Measurements from ENCODE around the gene FGGY.

FGGY gene

GRCh38 chr1:59480188-59480888 lies 183.4 kb downstream of the FGGY start:
- TF ChIP-seq CTCF (conservative IDR thresholded peaks at IDR 0.05; ENCODE audit: low read depth): no peak
- no peak overlapping the region for H3K27ac ChIP-seq
- ChIA-PET CTCF (interaction anchor here (0.7 kb wide), 1 partner anchor 1838 kb away, joined by 5 read pairs; no protein-coding TSS in a partner anchor), POLR2A (ENCODE audit: low non-redundant PET) (no interaction called here)
- no peak for DNase-seq (ENCODE audit: low spot score)

GRCh38 chr1:59481881-59482505 lies 185.1 kb downstream of the FGGY start:
- POLR2A ChIA-PET (ENCODE audit: low non-redundant PET): no interaction called here
- no peak overlapping the region for H3K27ac ChIP-seq
- CTCF ChIA-PET: no interaction called here
- no peak for TF ChIP-seq CTCF (conservative IDR thresholded peaks at IDR 0.05; ENCODE audit: low read depth)
- no peak for DNase-seq (ENCODE audit: low spot score)

- H3K27ac ChIP-seq: no peak overlapping the region
- CTCF ChIA-PET: interaction anchor here (0.7 kb wide), 1 partner anchor 107 kb away, joined by 3 read pairs; no protein-coding TSS in a partner anchor
- no peak for DNase-seq (ENCODE audit: low spot score)
- POLR2A ChIA-PET (ENCODE audit: low non-redundant PET): no interaction called here
- no peak for TF ChIP-seq CTCF (conservative IDR thresholded peaks at IDR 0.05; ENCODE audit: low read depth)
Observed at GRCh38 chr1:59482986-59483385, 186.1 kb downstream of the FGGY start.

- peak; percentile 85 for DNase-seq (ENCODE audit: low spot score)
- no peak overlapping the region for H3K27ac ChIP-seq
- CTCF ChIA-PET: no interaction called here
- POLR2A ChIA-PET (ENCODE audit: low non-redundant PET): no interaction called here
- TF ChIP-seq CTCF (conservative IDR thresholded peaks at IDR 0.05; ENCODE audit: low read depth): no peak
Observed at GRCh38 chr1:59484096-59484495, 187.2 kb downstream of the FGGY start.

GRCh38 chr1:59485171-59485570 lies 188.3 kb downstream of the FGGY start:
- no peak for DNase-seq (ENCODE audit: low spot score)
- ChIA-PET CTCF (no interaction called here), POLR2A (ENCODE audit: low non-redundant PET) (no interaction called here)
- H3K27ac ChIP-seq: no peak overlapping the region
- TF ChIP-seq CTCF (conservative IDR thresholded peaks at IDR 0.05; ENCODE audit: low read depth): no peak

- TF ChIP-seq CTCF (conservative IDR thresholded peaks at IDR 0.05; ENCODE audit: low read depth): no peak
- CTCF ChIA-PET: no interaction called here
- peak overlapping the region; percentile 35; the same call in 1 of the 2 replicates for H3K27ac ChIP-seq
- POLR2A ChIA-PET (ENCODE audit: low non-redundant PET): no interaction called here
- no peak for DNase-seq (ENCODE audit: low spot score)
Observed at GRCh38 chr1:59485949-59486348, 189.1 kb downstream of the FGGY start.
